Activated CD8-positive, alpha-beta T cell treated with anti-CD3 and anti-CD28 coated beads, Interleukin-2, amount 10 ng/mL, durations not matched to agents 7 days and 5 days (primary cell): ENCODE results near the gene GPC5. TPM values are rescaled to one million over a fixed set of nuclear protein-coding genes. Genes with fewer than 3 reads are reported as not detected.

Experiments
- ATAC-seq: fragments of 150-1000 bp; cut with Tn5 transposase; one replicate; pipeline ENCODE4 v1.10.0; 2021; ENCODE audit warnings: moderate library complexity
- CTCF ChIA-PET: fragments of 350-600 bp; sonication (Branson Sonifier 250); formaldehyde crosslinking; loops from one replicate; lab custom pipeline; 2021; ENCODE audit warnings: antibody characterized with exemption; lab: Charles Lee
- POLR2A ChIA-PET: fragments of 350-600 bp; sonication (Branson Sonifier 250); formaldehyde crosslinking; loops from one replicate; lab custom pipeline; 2021; ENCODE audit warnings: antibody characterized with exemption; lab: Charles Lee
- DNase-seq: peaks from one replicate; pipeline ENCODE4 v3.0.0-alpha.2; 2020
- H3K27ac Mint-ChIP-seq: one replicate; pipeline ENCODE4 v1.8.0; 2021; ENCODE audit warnings: mild to moderate bottlenecking, mixed read lengths
- H3K27me3 Mint-ChIP-seq: one replicate; pipeline ENCODE4 v1.8.0; 2021; ENCODE audit warnings: low read depth, mixed read lengths
- H3K36me3 Mint-ChIP-seq: one replicate; pipeline ENCODE4 v1.8.0; 2021; ENCODE audit warnings: low read depth, mixed read lengths
- H3K4me1 Mint-ChIP-seq: one replicate; pipeline ENCODE4 v1.8.0; 2021; ENCODE audit warnings: low read depth, mixed read lengths
- H3K4me3 Mint-ChIP-seq: one replicate; pipeline ENCODE4 v1.8.0; 2021; ENCODE audit warnings: mild to moderate bottlenecking, mixed read lengths
- H3K9me3 Mint-ChIP-seq: one replicate; pipeline ENCODE4 v1.8.0; 2022; ENCODE audit warnings: mixed read lengths; ENCODE audit not compliant: insufficient read depth
- total RNA-seq, 2 experiments: library from RNA; stranded (reverse); gene quantifications; one replicate each; pipeline ENCODE4 v1.2.3, GENCODE V29; 2021

GPC5 gene
- total RNA-seq, 2 experiments from 2014 or later, result not detected

DNA sequence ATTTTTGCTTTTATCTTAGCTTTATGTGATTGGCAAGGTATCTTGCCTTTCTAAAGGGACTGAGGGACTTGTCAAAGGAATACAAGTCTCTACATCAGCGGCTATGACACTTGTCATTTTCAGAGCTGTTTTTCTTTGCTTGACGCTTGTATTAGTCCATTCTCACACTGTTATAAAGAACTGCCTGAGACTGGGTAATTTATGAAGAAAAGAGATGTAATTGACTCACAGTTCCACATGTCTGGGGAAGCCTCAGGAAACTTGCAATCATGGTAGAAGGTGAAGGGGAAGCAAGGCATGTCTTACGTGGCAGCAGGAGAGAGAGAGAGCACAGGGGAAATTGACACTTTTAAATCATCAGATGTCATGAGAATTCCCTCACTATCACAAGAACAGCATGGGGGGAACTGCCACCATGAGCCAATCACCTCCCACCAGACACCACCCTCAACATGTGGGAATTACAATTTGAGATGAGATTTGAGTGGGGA, 128.2 kb downstream of the GPC5 start:
- Mint-ChIP-seq H3K36me3 (no peaks in the 10 kb centered on the region), H3K27me3 (no peaks in the 10 kb centered on the region), H3K27ac (no peak overlapping the region), H3K4me1 (no peaks in the 10 kb centered on the region), H3K4me3 (no peak overlapping the region), H3K9me3 (no peaks in the 10 kb centered on the region)
- ATAC-seq (no peak), DNase-seq (no peak)
- CTCF ChIA-PET, result no interaction called here
- POLR2A ChIA-PET, result no interaction called here

DNA sequence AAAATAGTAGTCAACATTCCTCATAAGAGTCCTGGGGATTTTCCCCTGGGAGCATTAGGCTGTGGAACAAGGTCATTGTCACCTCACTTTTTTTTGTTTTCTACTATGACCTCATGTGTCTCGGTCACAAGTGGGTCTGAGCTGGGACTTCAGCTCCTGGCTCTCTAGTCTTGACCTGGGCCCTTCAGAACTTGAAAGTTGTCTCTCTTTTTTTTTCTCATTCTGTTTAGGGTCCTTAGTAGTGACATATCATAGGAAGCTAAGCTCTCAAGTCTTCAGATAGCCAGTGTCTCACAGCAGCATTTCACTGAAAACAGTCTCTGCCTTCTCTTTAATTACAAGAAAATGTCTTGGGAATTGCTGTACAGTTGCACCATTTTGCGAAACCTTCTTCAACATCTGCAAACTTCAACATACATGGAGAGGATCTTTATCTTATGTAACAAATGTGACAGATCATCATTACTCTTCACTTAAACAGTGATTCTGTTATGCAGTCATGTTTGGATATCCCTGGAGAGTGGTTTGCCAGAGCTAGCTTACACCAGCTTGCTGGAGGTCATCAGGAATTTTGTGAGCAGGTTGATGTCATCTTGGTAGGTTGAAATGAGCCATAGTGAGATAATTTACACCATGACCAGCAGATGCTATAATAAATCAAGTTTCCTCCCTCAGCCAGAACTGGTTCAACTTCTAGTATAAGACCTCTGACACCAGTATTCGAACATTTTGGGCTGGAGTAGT, 131.5 kb downstream of the GPC5 start:
- CTCF ChIA-PET, result no interaction called here
- POLR2A ChIA-PET, result no interaction called here
- Mint-ChIP-seq H3K4me3 (no peak overlapping the region), H3K27ac (no peak overlapping the region), H3K4me1 (no peaks in the 10 kb centered on the region), H3K27me3 (no peaks in the 10 kb centered on the region), H3K9me3 (no peaks in the 10 kb centered on the region), H3K36me3 (no peaks in the 10 kb centered on the region)
- no peak for DNase-seq
- no peak for ATAC-seq

DNA sequence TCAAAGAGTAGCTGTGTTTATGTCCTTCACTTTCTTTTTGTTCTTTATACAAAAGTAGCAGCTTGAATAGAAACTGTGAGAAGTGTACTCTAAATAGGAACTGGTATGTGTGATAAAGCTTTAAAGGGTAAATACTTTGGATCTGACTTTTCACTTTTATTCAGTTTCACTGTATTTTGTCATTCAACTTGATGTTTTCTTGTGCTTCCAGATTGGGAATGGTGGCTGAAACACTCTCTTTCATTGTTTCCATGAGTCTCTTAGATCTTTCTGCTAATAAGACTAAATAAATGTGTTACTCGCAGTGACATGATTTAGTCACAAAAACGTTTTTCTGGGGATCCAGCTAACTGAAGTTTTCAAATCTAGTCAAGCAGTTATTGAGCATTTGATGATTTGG, 133.2 kb downstream of the GPC5 start:
- Mint-ChIP-seq H3K27ac (no peak overlapping the region), H3K4me1 (no peaks in the 10 kb centered on the region), H3K27me3 (no peaks in the 10 kb centered on the region), H3K4me3 (no peak overlapping the region), H3K36me3 (no peaks in the 10 kb centered on the region), H3K9me3 (no peaks in the 10 kb centered on the region)
- ATAC-seq, result no peak
- no peak for DNase-seq
- ChIA-PET CTCF (no interaction called here), POLR2A (no interaction called here)

DNA sequence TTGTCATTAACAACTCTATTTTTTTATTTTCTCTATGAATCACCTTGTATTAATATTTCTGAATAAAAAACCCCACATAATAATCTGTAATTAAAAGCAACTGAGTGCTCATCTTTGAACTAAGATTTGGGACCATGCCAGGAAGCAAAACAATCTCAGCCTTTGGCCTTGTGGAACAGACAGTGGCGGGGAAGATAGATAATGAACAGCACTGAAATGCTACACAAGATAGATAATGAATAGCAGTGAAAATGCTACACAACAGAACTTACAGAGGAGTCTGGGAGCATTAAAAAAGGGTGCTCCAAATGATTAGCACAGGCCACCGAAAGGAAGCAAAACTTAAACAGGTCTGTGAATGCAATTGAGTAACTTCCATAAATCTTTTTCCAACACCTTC, 134.9 kb downstream of the GPC5 start:
- Mint-ChIP-seq H3K4me3 (no peak overlapping the region), H3K27ac (no peak overlapping the region), H3K36me3 (no peaks in the 10 kb centered on the region), H3K4me1 (no peaks in the 10 kb centered on the region), H3K9me3 (no peaks in the 10 kb centered on the region), H3K27me3 (no peaks in the 10 kb centered on the region)
- CTCF ChIA-PET, result no interaction called here
- ATAC-seq, result no peak
- POLR2A ChIA-PET, result no interaction called here
- no peak for DNase-seq

DNA sequence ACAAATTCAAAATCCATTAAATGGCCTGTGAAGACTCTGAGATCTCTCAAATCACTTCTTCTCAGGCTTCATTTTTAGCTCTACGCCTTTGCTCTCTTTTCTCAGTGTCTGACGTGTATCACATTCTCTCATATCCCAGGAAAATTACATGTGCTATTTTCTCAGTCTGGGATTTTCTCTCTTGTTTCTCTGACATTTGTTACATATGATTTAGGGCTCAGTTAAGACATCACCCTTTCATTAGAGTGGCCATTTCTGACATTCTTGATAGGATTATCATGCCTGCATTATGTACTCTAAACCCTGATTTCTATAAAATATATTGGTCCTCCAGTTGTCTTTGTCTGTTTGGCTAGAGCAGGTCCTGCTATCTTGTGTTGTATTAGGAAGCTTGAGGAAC, 136.6 kb downstream of the GPC5 start:
- DNase-seq, result no peak
- H3K36me3 Mint-ChIP-seq, result no peaks in the 10 kb centered on the region
- no peaks in the 10 kb centered on the region for H3K4me1 Mint-ChIP-seq
- no peaks in the 10 kb centered on the region for H3K9me3 Mint-ChIP-seq
- no peak overlapping the region for H3K27ac Mint-ChIP-seq
- ATAC-seq, result no peak
- H3K4me3 Mint-ChIP-seq, result no peak overlapping the region
- no peaks in the 10 kb centered on the region for H3K27me3 Mint-ChIP-seq
- CTCF ChIA-PET, result no interaction called here
- POLR2A ChIA-PET, result no interaction called here

DNA sequence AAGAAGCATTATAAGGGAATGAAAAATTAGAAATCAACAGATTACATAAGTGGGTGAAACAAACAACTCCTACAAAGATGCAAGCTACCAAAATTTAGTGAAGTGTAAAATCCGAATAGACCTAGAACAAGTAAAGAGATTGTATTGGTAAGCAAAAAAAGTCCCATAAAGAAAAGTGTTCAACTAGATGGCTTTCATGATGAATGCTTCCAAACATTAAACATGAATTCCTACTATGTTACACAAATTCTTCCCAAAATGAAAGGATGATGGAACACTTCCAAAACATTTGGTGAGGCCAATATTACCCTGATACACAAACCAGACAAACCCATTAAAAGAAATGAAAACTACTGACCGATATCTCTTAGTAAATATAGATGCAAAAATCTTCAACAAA, 139.0 kb downstream of the GPC5 start:
- Mint-ChIP-seq H3K36me3 (no peaks in the 10 kb centered on the region), H3K9me3 (no peaks in the 10 kb centered on the region), H3K4me3 (no peak overlapping the region), H3K27me3 (no peaks in the 10 kb centered on the region), H3K27ac (no peak overlapping the region), H3K4me1 (no peaks in the 10 kb centered on the region)
- ATAC-seq, result no peak
- DNase-seq, result no peak
- ChIA-PET CTCF (no interaction called here), POLR2A (no interaction called here)

DNA sequence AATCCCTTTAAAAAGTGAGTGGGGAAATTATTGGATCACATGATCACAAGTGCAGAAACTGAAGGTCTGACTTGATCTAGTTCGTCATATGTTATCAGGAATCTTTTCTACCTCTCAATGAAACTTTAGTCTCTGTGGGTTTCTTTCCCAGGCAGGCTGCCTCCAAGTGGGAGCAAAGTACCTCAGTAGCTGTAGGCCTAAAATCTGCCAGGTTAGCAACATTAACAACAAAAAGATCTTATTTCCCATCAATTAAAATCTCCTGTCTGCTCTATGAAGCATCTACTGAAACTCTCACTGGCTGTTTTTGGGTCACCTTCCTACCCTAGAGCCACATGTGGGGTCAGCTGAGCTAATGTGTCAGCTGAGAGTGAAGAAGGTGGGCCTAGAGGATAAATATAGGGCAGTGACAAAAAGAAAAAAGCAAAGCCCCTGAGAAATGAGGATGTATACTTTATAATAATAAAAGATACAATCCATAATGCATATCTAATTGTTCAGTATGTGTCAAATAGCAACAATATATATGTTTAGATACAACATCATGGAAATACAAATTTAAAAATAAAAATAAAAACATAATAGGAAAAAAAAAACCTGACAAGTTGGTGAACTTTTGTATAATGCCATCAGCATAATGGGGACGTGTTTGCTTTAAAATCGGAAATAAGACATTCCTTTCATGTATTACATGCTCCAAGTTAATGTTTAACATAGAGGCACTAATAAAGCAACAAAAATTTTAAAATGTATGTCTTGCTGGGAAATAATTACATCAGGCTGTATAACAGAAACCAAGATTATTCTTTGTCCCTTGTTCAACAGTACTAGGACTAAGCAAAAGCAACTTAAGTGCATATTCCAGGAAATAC, 141.1 kb downstream of the GPC5 start:
- CTCF ChIA-PET, result no interaction called here
- POLR2A ChIA-PET, result no interaction called here
- Mint-ChIP-seq H3K4me1 (no peaks in the 10 kb centered on the region), H3K9me3 (no peaks in the 10 kb centered on the region), H3K4me3 (no peak overlapping the region), H3K36me3 (no peaks in the 10 kb centered on the region), H3K27me3 (no peaks in the 10 kb centered on the region), H3K27ac (no peak overlapping the region)
- no peak for ATAC-seq
- no peak for DNase-seq

DNA sequence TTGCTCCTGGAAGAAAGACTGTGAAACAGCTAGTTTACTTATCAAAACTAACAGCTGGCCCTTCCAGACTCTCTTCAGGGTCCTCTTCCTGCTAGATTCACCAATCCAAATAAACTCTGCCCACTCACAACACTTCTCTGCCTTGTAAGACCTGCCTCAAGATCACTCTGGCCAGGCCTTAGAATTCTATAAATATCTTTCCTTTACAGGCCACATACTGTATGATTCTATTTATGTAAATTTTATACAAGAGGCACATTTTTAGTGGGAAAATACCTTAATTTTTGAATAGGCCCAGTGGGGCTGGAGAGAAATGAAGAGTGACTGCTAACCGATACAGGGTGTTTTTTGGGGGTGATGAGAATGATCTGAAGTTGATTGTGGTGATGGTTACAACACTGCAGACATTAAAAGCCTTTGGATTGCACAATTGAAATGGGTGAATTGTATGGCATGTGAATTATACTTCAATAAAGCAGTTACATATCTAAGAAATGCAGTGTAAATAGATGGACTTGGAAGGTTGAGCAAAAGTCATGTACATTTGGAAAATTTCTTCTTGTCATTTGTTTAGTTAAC, 141.8 kb downstream of the GPC5 start:
- ATAC-seq (no peak), DNase-seq (no peak)
- no peaks in the 10 kb centered on the region for H3K9me3 Mint-ChIP-seq
- no peak overlapping the region for H3K27ac Mint-ChIP-seq
- no peaks in the 10 kb centered on the region for H3K4me1 Mint-ChIP-seq
- ChIA-PET CTCF (no interaction called here), POLR2A (no interaction called here)
- H3K27me3 Mint-ChIP-seq, result no peaks in the 10 kb centered on the region
- H3K36me3 Mint-ChIP-seq, result no peaks in the 10 kb centered on the region
- no peak overlapping the region for H3K4me3 Mint-ChIP-seq

DNA sequence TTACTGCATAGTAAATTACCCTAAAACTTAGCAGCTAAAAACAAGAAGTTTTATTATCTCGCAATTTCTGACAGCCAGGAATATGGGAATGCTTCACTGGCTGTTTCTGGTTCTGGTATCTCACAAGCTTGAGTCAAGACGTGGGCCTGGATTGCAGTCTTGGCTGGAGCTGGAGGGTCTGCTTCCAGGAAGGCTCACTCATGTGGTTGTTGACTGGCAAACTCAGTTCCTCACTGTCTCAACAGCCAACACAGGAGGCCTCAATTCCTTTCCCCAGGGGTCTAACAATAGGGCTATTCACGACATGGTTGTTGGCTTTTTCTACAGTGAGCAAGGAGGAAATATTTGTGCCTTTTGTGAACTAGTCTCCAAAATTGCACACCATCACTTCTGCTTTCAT, 146.3 kb downstream of the GPC5 start:
- no peaks in the 10 kb centered on the region for H3K27me3 Mint-ChIP-seq
- ChIA-PET CTCF (no interaction called here), POLR2A (no interaction called here)
- no peak overlapping the region for H3K4me3 Mint-ChIP-seq
- ATAC-seq (no peak), DNase-seq (no peak)
- H3K36me3 Mint-ChIP-seq, result no peaks in the 10 kb centered on the region
- no peak overlapping the region for H3K27ac Mint-ChIP-seq
- no peaks in the 10 kb centered on the region for H3K4me1 Mint-ChIP-seq
- no peaks in the 10 kb centered on the region for H3K9me3 Mint-ChIP-seq

DNA sequence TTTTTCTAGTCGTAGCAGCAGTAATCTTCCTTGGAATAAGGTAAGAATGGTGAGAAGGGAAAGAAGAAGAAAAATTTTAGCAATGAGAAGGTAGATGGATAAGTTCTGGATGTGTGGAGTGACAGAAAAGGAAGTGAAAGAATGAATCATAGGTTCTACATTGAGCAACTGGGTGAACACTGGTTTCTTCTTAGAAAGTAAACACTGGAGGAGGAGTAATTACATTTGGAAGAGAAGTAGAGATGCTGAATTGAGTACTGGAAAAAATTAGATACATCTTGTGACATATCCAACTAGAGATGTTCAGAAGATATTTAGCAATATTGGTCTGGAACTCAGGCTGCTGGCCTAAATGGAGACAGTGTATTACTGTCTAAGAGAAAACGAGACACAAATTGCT, 148.5 kb downstream of the GPC5 start:
- ChIA-PET POLR2A (no interaction called here), CTCF (no interaction called here)
- DNase-seq (no peak), ATAC-seq (no peak)
- H3K4me3 Mint-ChIP-seq, result no peak overlapping the region
- no peaks in the 10 kb centered on the region for H3K9me3 Mint-ChIP-seq
- no peaks in the 10 kb centered on the region for H3K27me3 Mint-ChIP-seq
- H3K36me3 Mint-ChIP-seq, result no peaks in the 10 kb centered on the region
- H3K4me1 Mint-ChIP-seq, result no peaks in the 10 kb centered on the region
- H3K27ac Mint-ChIP-seq, result no peak overlapping the region

DNA sequence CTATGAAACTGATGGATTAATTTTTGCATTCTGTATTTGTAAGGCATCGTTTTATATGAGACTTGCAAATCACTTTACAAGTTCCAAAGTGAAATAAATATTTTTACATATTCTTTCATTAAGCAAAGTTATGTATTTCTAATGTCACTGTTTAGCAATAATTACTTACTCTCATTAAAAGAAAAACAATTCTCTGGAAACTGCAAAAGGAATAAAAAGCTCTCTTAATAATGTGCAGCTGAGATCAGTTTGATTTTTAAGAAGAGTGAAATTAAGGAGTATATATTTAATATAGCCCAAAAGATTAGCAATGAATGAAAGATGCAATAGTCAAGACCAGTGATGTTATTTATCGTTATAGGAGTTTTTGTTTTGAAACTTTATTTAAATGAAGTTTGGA, 155.2 kb downstream of the GPC5 start:
- no peaks in the 10 kb centered on the region for H3K4me1 Mint-ChIP-seq

DNA sequence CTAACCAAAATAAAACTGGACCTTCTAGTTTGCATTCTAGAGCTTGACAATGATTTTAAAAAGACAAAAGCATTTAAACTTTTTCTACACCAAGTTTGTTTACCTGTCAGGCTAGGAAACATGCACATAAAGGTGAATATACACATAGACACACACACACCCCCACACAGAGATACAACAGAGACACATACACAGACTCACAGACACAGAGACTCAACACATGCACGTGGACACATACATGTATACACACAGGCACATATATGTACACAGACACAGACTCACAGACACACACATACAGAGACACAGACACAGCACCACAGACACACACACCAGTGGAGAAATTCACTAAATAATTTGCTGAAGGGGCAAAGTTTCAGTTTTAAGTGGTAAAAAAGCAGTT, 155.7 kb downstream of the GPC5 start:
- ATAC-seq, result no peak

More for the DNA sequence above, 155.2 kb downstream of the GPC5 start:
- ATAC-seq (no peak), DNase-seq (no peak)
- ChIA-PET CTCF (no interaction called here), POLR2A (no interaction called here)
- no peak overlapping the region for H3K27ac Mint-ChIP-seq
- H3K4me3 Mint-ChIP-seq, result no peak overlapping the region
- H3K27me3 Mint-ChIP-seq, result no peaks in the 10 kb centered on the region
- no peaks in the 10 kb centered on the region for H3K9me3 Mint-ChIP-seq
- H3K36me3 Mint-ChIP-seq, result no peaks in the 10 kb centered on the region

More for the DNA sequence above, 155.7 kb downstream of the GPC5 start:
- Mint-ChIP-seq H3K9me3 (no peaks in the 10 kb centered on the region), H3K4me1 (no peaks in the 10 kb centered on the region), H3K27me3 (no peaks in the 10 kb centered on the region), H3K27ac (no peak overlapping the region), H3K4me3 (no peak overlapping the region), H3K36me3 (no peaks in the 10 kb centered on the region)
- CTCF ChIA-PET, result no interaction called here
- DNase-seq, result no peak
- POLR2A ChIA-PET, result no interaction called here
